Ovary (tissue), 9 donors: ENCODE data around the gene OXSM. TPM values are rescaled to one million over a fixed set of nuclear protein-coding genes. Genes with fewer than 3 reads are reported as not detected.

Source experiments
- DNase-seq, 5 donors: peaks; one replicate each; pipeline ENCODE4 v3.0.0-alpha.2; 2019 to 2020
- H3K27ac ChIP-seq, 2 donors: fragments of 200-600 bp; one replicate each; pipeline versions ENCODE4 v1.5.1 to v1.8.0; 2019 to 2022
- H3K27me3 ChIP-seq: fragments of 200-600 bp; one replicate; pipeline ENCODE4 v1.8.0; 2022
- H3K36me3 ChIP-seq: fragments of 200-600 bp; sonication (generic); one replicate; pipeline ENCODE4 v1.5.1; 2019
- H3K4me1 ChIP-seq: one replicate; pipeline ENCODE4 v1.8.1; 2013; ENCODE audit warnings: mild to moderate bottlenecking, moderate library complexity; ENCODE audit not compliant: insufficient read depth
- H3K4me3 ChIP-seq: fragments of 200-600 bp; sonication (generic); one replicate; pipeline ENCODE4 v1.5.1; 2017
- H3K9me3 ChIP-seq, 2 donors: fragments of 200-600 bp in 1 of 2; sonication (generic) in 1 of 2; one replicate each; pipeline versions ENCODE4 v1.5.1 to v1.8.1; 2013 to 2019; ENCODE audit warnings: mild to moderate bottlenecking in 1 of 2, moderate library complexity in 1 of 2
- CTCF ChIP-seq, 3 donors: fragments of 450-650 bp in 2 of 3; fragments of 200-600 bp in 1 of 3; IDR thresholded peaks; one replicate each; pipeline versions ENCODE4 v1.5.1 to v1.8.0; 2016 to 2022; ENCODE audit warnings: antibody characterized with exemption in 3 of 3, mild to moderate bottlenecking in 1 of 3
- EP300 ChIP-seq: sonication (generic); formaldehyde crosslinking; IDR thresholded peaks from one replicate; pipeline ENCODE4 v1.6.1; 2017; ENCODE audit warnings: antibody characterized with exemption
- POLR2A ChIP-seq: fragments of 450-650 bp; IDR thresholded peaks from one replicate; pipeline ENCODE4 v1.6.1; 2017; ENCODE audit warnings: antibody characterized with exemption, mild to moderate bottlenecking, moderate library complexity
- WGBS, 3 donors: extraction: QIAGEN DNeasy Blood & Tissue Kit in 1 of 3; methylation state at CpG; one replicate each; pipeline versions ENCODE4 v1.1.5 to v1.1.7; 2013 to 2017; 5-methylcytosine and 5-hydroxymethylcytosine counted together
- intact Hi-C, 4 donors: fragments of 100-400 bp; cut with DNase I; formaldehyde crosslinking; loops; one replicate each; pipeline versions ENCODE4 v1.11.0 to v1.15.1; 2022 to 2023
- polyA plus RNA-seq, 2 donors: library from polyadenylated mRNA; stranded (reverse); fragments of 200-250 nt in 1 of 2; fragments of 350-450 nt in 1 of 2; fragmentation: Illumina TruSeq in 1 of 2; extraction: RNeasy Lipid Tissue Mini Kit (QIAGEN cat#74804) in 1 of 2; gene quantifications; one replicate each; pipeline ENCODE4 v1.2.3, GENCODE V29; 2013 to 2014
- total RNA-seq, 7 donors: library from RNA; depleted of rRNA in 2 of 7; stranded (reverse); fragments of >200 nt in 2 of 7; fragmentation: NEBNext Ultra II Directional in 3 of 7; extraction: Animal tissue kit (Norgen Biotek cat#: 25700) in 3 of 7; gene quantifications; one replicate each; pipeline versions ENCODE4 v1.1.0 to v1.2.4, GENCODE V29; 2016 to 2023
- donor health status: DM: no; HTN: no; CAD: no; lungs with moderate emphysema.
- donor health status: DM: no; HTN: no; CAD: no.
- donor health status: Bipolar disorder and iron deficiency.
- donor health status: DM: yes; HTN: yes; CAD: no.
- donor health status: DM: no; HTN: no; CAD: no.
- donor health status: DM: yes; HTN: yes; CAD: no.

The OXSM gene
- total and polyA plus RNA-seq, 9 donors, result 3.6 to 8.9 (median 6.6) TPM

DNA sequence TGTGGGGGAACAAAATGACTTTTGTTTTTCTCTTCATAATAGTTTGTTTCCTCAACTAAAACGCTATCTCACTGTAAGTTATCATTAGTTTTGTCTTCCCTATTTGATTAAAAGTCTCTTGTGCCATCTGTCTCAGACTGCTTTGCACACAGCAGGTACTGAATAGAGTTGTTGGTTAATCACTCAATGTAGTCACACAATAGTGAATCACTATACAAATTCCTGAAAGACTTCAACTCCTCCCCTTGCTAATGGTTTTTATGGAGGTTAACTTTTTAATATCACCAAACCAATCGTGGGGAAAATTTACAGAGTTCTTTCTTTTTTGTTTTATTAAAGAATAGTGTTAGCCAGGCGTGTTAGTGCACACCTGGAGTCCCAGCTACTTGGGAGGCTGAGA is 4.1 kb upstream of the OXSM start:
- DNase-seq, result no peak
- TF ChIP-seq CTCF (IDR thresholded peaks at IDR 0.05) (no peak), POLR2A (no peak), EP300 (no peak)
- Histone ChIP-seq H3K4me1 (peaks cover 5% of the 10 kb centered on the region), H3K27ac (no peak overlapping the region), H3K9me3 (no peaks in the 10 kb centered on the region), H3K36me3 (no peaks in the 10 kb centered on the region), H3K27me3 (no peaks in the 10 kb centered on the region), H3K4me3 (no peak overlapping the region)
- intact Hi-C loops, result loop anchor here in 2 of 4 donors (10.0 kb wide), 1 partner anchor 121 kb away; the partner anchor contains the start of gene TOP2B (in 2 of the 2)
- WGBS, 3 donors, result 68 to 83% (median 69%) methylated on average over 3 of the region's 3 CpGs

GRCh38 chr3:25787689-25788088 is 2.2 kb upstream of the OXSM start:
- intact Hi-C loops, result loop anchor here in 2 of 4 donors (10.0 kb wide), 1 partner anchor 123 kb away; the partner anchor contains the start of gene TOP2B (in 2 of the 2)
- TF ChIP-seq POLR2A (no peak), EP300 (no peak), CTCF (IDR thresholded peaks at IDR 0.05) (no peak)
- no peaks in the 10 kb centered on the region for H3K27me3 ChIP-seq
- H3K9me3 ChIP-seq, result no peaks in the 10 kb centered on the region
- no peaks in the 10 kb centered on the region for H3K36me3 ChIP-seq
- H3K4me1 ChIP-seq, result peaks cover 2% of the 10 kb centered on the region
- no peak for DNase-seq
- WGBS, 3 donors, result 85 to 94% (median 92%) methylated on average over 3 of the region's 3 CpGs
- H3K4me3 ChIP-seq, result no peak overlapping the region
- no peak overlapping the region for H3K27ac ChIP-seq

DNA sequence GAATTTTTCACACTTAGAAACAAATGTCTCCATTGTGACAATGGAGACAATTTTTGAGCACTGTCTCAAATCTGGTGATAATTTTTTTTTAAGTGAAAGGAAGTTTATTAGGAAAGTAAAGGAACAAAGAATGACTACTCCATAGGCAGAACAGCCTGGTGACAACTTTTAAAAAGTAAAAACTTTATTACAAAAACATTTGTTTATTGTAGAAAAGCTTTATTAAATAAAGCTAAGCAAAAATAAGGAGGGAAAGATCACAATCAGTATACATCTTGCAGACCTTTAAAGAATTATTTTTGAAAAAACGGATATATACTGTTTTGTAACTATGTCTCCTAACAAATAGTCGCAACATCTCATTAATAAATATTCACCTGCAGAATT is 688 bp upstream of the OXSM start:
- H3K9me3 ChIP-seq, result no peaks in the 10 kb centered on the region
- TF ChIP-seq POLR2A (no peak), CTCF (IDR thresholded peaks at IDR 0.05) (no peak), EP300 (no peak)
- H3K27ac ChIP-seq, result no peak overlapping the region
- peaks cover 2% of the 10 kb centered on the region for H3K4me1 ChIP-seq
- no peaks in the 10 kb centered on the region for H3K27me3 ChIP-seq
- H3K4me3 ChIP-seq, result peak overlapping the region; percentile 51
- no peaks in the 10 kb centered on the region for H3K36me3 ChIP-seq
- WGBS, 3 donors, result 23 to 44% (median 23%) methylated on average over 2 of the region's 2 CpGs
- intact Hi-C loops, result loop anchor here in 2 of 4 donors (10.0 kb wide), 1 partner anchor 124 kb away; the partner anchor contains the start of gene TOP2B (in 2 of the 2)
- DNase-seq, result no peak

DNA sequence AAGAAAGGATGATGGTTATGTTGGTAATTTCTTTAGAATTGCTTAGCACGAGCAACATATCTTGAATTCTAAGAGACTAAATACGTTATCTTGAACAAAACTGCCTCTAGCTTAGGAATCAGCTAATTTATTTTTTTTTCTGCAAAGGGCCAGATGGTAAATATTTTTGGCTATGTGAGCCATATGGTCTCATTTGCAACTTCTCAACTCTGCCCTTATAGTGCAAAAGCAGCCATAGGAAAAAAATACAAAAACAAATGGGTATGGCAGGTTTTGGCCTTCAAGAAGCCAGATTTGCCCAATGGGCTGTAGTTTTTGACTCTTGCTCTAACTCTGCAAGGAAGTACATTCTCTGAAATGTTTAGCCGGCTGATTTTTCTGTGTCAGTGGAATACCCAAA is 11.9 kb downstream of the OXSM start:
- Histone ChIP-seq H3K27ac (no peak overlapping the region), H3K4me3 (no peak overlapping the region), H3K4me1 (no peaks in the 10 kb centered on the region), H3K27me3 (no peaks in the 10 kb centered on the region), H3K9me3 (no peaks in the 10 kb centered on the region), H3K36me3 (no peaks in the 10 kb centered on the region)
- WGBS, 3 donors, result 53 to 71% (median 60%) methylated on average over 3 of the region's 3 CpGs
- intact Hi-C loops, result no loop called here
- DNase-seq, result no peak
- TF ChIP-seq EP300 (no peak), CTCF (IDR thresholded peaks at IDR 0.05) (no peak), POLR2A (no peak)
